ENCODE results near the gene ARMH3.
A peak's percentile ranks its signal among the peaks of the same experiment; 100 is the strongest.

Gene ARMH3

DNA sequence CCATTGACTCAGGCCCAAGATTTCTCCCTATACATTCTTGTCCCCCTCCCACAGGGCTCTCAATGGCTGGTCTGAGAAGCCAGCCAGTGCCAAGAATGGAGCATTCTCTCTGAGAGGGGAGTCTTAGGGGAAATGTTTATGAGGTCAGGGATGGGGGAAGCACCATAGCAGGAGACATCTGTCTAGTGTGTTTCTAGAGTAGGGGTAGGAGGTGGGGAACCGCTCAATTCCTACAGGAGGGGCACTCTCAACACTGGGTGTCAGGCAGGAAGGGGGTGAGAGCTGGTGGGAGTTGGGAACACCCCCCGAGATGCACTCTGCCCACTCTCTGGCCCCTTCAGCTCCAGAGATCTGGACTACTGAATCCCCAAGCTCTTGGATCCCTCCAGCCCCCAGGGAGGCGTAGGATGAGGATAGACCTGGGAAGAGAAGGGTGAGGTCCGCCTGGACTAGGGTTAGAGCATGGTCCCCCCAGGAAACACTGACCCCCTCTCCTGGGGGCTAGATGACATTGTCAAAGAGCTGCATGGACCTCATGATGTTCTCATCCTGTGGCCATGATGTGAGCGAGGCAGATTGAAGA lies 229.0 kb downstream of the ARMH3 start:
- DNase-seq = no peak

DNA sequence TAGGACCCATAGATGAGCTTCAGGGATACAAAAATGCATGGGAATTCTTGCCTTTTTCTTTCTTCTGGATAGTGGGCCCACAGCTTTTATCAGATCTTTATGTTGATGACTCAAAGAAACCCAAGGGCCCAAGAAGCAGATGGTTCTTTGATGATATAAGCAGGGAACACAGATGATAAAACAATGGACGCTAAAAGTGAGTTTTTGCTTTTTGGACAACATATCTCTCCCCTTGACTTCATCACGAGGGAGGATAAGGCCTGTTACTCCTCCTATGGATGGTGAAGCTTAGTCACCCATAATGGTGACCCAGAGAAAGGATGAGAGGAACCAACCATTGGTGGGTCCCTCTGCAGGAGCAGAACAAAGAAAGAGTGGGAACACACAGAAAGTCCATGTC lies 231.2 kb downstream of the ARMH3 start:
- no peak for DNase-seq

DNA sequence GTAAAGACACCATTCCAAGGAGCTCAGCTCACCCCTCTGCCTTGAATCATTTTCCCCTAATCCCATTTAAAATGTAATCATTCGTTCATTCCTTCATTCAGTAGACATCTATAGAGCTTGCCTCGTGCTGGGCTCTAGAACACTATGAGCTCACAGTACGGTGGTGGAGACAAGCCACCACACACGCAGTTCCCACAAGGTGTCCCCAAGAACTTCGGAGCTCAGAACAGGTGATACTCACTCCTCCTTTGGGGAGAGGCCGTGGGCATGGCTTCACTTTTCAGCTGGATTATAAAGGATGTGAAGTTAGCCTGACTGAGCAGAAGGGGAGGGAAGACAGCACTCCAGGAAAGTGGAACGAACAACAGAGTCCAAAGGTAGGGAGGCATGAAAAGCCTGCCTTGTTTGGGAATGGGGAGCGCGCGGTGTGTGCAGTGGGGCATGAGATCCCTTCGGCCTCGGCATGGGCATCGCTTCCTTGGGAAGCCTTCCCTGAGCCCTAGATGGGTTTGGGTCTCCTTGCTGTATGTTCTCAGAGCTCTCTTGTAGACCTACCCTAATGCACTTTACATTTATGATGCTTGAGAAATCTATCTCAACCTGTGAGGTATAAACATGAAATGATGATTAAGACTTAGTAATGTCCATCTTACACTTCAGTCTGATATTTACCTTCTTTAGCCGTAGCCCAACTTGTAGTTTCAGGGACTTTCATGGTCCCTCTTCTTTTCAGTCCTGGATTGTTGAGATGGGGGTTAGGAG lies 236.9 kb downstream of the ARMH3 start:
- no peak for DNase-seq

DNA sequence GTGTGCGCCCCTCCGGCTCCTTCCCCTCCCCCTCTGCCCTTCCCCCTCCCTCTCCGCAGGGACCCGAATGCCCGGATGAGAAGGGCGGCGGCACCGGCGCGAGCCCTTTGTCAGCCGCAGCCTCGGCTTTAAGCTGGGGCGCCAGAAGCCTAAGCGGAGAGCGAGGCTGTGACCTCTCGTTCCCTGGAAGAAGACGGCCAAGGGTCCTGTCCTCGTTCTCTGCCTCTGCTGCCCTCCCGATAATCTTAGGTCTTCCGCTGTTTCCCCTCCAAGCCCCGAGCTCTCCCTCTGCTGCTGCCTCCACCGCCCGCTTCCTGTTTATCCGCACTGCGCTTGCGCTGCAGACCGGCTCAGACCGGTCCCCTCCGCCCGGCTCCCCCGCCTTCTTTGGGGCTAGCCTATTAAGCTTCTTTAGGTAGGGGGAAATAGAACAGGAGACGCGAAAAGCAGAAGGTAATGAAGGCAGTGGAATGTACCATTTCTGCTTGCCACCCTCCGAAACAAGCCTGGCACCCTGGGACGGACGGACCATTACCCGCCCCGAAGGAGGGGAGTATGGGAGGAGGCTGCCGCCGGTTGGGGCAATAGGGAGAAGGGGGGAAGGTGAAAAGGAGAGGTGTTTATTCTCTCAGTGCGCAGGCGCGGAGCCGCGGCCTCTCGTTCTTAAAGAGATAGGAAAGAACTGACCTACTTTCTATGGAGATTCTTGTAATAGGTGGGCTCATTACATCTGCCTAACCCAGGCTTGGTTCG lies 237.7 kb downstream of the ARMH3 start, which contains the start of gene OGA:
Gene OGA, minus strand, starts transcription at position 326 of the 753 bp plus-strand sequence. CDS start 422 bp downstream, outside the sequence.
- peak; percentile 96 for DNase-seq

DNA sequence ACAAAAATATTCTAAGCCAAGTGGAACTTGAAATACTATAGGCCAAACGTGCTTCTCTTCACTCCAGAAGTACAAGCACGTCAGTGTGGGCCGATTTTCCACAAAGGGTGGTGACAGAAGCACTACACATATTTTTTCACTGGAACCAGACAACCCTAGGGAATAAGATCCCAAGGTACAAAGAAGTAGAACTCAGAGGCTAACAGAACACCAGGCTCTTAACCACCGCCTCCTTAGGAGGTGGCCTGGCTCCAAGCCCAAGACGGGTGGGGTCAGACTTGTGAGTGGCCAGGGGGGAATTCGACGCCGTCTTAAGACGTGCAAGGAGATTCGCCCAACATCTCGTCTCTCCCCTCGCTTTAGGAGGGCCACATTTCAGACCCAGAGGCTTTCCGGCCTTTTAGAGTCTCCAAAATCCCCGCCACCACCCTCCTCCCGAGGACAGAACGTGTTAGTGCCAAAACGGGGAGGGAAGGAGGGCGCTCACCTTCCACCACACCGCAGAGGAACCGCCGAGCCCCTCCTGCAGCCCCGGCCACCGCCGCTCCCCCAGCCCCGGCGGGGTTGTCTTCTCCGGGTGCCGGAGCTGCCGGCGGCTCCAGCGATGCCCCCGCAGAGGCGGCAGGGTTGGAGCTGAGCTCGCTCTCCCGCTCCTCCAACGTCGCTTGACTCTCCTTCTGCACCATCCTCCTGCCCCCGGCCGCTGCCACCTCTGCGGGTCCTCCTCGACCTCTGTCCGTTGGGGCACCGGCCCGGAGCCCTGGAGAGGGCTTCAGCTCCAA lies 238.4 kb downstream of the ARMH3 start:
- peak; percentile 4 for DNase-seq

DNA sequence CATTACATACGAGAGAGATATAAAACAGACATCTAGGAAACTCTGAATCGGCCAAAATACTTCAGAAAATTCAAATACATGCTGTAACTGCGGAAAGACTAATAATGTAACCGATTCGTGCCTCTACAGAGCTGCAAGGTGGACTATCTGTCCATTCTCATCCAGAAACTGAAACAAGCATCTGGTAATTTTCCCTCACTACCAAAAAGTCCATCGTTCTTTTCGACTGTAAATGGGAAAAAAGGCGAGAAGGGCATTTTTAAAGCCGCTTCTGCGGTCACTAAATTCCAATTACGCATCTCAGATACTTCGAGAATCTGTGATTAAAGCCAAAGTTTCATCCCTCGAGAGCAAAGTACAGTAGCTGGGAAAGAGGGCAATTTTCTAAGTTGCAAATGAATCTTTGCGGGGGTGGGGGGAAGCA lies 239.0 kb downstream of the ARMH3 start:
- DNase-seq = no peak

DNA sequence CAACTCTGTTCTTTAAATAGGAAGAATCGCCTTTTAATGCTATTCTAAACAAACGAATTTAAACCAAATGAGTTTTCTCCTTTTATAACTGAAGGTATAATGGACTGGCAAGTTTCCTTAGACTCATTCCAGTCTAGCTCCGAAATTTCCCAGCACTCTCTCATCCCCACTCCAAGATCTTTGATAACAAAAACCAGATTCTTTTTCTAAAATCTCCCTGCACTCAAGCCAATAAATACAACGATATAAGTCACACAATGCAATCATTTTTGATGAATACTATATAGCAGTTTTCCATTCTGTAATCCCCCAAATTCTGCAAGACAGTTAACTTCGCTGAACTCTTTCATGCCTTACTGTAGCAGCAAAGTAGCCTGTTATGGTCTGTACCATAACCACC lies 239.6 kb downstream of the ARMH3 start:
- DNase-seq = no peak

DNA sequence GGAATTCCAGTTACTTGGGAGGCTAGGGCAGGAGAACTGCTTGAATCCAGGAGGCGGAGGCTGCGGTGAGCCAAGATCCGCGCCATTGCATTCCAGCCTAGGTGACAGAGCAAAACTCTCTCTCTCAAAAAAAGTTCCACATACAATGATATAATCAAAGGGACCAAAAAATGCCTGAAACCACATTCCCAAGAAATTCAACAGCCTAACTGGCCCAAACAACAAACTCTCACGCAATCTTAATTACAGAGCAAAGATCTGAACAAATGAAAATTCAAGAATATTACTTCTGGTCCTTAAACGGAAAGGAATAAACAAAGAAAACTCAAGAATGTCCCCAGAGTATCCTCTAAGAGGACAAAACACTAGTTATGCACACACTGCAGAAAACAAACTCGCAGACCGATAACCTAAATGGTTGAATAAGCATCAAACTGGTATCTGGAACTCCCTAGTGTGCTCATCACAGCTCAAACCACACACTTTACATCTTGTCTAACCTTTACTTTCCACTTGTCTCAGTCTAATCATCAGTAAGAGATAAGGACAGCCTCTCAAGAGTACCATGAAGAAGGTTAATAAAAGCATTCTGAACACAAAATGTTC lies 241.4 kb downstream of the ARMH3 start:
- no peak for DNase-seq

DNA sequence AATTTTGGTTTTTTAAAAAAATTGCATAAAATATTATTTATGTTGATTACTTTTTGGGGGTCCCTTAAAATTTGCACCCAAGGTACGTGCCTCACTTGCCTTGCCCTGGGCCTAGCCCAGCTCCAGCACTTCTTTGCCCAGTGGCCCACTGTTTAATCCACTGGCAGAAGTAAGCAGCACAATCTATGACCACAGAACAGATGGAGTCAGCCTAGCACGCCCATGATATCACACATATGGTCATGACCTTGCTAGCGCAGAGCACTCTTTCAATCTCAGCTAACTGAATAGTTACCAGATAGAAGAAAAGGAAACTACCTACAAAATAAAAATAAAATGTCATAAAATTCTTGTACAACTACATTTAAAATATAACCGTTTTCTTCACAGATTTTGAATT lies 243.4 kb downstream of the ARMH3 start:
- DNase-seq = no peak

DNA sequence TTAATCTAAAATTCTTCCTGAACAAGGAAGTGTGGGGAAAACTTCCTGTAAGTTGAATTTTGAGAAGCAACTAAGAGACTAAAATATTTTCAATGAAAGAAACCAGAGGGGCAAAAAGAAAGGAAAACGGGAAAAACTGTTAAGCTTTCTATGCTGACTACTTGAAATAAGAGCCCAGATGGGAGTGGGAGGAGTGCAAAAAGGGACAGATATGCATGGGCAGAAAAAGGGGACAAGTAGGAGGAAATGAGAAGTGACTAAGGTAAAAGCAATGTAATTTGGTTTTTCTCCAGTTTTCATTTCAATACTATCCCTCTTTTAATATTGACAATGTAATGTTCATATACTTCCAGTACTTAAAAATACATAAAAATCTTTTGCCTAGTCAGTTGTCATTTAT lies 248.8 kb downstream of the ARMH3 start:
- no peak for DNase-seq

DNA sequence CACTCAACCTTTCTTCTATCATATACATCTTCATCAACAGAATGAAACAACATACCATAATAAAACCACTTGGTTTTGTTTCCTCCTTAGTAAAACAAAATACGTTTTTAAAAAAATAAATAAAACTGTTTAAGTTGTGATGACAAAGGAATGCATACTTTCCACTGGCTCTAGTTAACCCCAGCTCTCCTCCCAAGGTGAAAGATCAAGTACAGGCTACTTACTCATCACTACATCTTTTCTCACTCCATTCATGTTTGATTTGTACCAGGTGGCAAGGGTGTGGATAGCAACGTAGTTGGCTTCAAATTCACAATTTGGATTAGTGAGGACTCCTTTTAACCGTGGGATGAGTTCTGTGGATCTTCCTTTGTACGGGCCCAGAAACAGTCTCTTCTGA lies 252.5 kb downstream of the ARMH3 start:
- no peak for DNase-seq

DNA sequence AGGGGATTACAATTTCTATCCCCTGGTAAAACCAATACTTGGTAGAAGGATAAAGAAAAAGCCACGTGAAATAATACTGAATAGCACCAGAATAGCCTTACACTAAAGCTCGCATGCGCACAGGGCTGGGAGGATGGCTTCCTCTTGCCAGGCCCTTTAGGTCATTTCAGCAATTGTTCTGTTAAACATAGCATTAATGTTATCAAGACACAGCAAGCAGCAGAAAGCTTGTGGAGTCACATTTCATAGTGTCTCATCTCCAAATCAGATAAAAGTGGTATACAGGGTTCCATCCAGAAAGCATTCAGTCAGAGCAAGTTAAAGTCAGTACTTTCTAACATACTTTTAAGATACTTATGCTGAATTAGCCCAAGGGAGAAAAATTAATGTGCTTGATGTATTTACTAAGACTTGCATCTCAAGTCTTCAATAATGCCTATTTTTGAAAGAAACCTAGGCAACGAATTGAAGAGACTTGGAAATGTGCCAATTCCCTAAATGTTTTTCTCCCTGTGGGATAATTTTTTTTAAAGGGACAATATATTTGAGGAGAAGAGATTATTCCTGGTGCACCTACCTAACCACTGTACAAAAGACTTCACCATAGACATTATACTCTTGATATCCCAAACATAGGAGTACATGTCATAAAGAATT lies 258.4 kb downstream of the ARMH3 start:
- no peak for DNase-seq

All from NCI-H446 treated with DMSO at 0.1 percent for 48 hours (cell line).